ENCODE data around the gene ADD1.

The ADD1 gene, protein sequence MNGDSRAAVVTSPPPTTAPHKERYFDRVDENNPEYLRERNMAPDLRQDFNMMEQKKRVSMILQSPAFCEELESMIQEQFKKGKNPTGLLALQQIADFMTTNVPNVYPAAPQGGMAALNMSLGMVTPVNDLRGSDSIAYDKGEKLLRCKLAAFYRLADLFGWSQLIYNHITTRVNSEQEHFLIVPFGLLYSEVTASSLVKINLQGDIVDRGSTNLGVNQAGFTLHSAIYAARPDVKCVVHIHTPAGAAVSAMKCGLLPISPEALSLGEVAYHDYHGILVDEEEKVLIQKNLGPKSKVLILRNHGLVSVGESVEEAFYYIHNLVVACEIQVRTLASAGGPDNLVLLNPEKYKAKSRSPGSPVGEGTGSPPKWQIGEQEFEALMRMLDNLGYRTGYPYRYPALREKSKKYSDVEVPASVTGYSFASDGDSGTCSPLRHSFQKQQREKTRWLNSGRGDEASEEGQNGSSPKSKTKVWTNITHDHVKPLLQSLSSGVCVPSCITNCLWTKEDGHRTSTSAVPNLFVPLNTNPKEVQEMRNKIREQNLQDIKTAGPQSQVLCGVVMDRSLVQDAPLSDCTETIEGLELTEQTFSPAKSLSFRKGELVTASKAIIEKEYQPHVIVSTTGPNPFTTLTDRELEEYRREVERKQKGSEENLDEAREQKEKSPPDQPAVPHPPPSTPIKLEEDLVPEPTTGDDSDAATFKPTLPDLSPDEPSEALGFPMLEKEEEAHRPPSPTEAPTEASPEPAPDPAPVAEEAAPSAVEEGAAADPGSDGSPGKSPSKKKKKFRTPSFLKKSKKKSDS

GRCh38 chr4:2843263-2843940 is at the start of gene ADD1:
Gene ADD1, plus strand, starts transcription at chr4:2843844. Its CDS starts 32,072 bp downstream, at chr4:2875916.
- peak; percentile 99 for DNase-seq

DNA sequence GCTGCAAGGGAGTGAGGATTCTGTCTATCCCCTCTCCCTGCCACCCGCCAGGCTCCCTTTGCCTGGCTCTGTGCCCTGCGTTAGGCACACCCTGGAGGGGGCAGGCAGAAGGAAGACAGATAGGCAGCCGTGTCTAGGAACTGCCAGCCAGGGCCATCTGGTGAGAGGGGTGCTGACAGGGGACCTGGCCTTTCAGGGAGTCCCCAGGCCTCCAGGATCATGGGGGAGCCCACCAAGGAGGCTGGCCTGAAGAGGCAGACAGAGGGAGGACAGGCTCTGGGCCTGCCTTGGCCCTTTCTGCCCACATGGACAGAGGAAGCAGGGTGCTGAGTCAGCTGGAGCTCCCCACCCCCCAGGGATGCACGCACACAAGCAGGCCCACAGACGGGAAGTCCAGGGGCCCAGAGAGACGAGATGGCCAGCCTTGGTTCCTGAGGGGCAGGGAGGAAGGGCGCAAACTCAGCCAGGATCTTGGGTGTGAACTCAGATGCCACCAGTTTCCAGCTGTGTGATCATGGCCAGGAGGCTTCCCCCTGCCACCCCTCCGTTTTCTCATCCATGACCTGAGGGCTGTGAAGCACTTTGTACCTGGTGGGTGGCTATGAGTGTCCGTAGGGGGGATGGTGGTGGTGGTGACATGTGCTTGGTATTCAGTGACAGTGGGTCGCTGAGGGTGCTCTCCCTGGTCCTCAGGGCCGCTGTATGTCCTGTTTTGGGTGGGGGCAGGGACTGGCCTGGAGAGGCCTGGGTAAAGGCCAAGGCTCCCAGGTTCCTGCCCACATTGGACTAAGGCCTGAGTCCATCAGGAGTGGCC is 49.0 kb upstream of the ADD1 start:
- peak; percentile 32 for DNase-seq

- DNase-seq: peak; percentile 24
Measured at GRCh38 chr4:2795300-2795892, 48.2 kb upstream of the ADD1 start.

DNA sequence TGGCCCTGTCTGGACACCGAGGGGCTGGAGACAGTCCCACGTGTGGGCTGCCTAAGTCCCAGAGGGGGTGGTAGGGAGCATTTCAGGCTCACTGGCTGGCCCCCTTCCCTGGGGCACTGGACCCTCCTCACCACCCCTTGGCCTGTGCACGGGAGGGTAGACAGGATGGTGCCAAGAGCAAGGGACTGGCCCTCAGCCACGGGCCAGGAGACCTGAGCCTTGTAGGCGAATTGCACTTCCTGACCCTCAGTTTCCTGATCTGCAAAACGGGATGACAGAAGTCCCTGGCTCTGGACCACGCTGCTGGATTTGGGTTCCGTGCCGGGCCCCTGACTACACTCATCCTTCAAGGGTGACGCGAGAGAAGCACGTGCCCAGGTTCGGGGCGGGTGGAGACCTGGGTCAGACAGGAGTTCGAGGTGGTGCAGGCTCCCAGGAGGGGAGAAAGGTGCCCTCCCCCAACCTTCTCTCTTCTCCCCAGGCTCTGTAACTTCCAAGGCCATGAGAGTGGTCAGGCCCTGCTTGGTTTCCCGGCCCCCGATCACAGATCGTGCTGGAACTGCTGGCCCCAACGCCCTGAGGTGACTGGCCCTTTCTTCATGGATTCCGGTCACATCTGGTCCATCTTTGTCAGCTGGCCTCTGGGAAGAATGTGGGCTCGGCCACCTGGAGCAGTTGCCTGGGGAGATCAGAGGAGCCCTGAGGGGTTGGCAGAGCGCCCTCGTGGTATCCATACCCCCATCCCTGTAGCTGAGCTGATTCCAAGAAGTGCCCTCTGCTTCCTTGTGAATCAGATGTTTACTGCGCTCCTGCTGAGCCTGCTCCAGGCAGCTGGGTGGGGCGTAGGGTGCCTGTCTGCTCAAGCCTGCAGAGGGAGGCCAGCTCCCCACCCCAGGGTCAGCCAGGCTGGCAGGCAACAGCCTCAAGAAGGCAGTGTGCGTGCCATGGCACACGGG is 47.5 kb upstream of the ADD1 start:
- DNase-seq: peak; percentile 30

DNA sequence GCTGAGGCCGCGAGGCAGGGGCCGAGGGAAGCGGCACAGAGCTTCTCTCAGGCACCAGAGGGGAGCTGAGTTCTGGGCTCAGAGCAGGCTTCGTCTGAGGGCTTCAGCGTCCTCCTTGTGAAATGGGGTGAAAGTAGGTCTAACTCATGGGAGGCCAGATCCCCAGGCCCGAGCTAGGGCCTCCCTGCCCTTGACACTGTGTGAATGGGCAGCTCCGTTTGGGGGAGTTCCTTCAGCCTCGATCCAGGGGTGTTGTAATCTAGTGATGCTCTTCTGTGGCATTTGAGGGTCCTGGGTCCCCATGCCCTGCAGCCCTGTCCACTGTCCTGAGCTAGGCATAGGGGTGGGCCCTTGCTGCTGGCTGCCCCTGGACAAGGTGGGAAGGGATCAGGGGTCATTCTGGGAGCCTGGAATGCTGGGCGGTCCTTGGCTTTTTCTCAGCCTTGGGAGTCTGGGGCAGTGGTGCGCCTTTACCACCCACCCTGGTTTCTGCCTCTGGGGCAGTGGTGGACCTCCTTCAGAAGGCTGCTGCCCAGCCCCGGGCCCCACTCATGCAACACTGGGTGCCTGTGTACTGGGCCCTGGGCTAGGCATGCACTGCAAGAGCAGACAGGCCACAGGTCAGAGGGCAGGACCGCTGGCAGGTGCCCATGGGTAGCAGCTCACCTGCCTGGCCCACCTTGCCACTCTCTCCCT is 46.6 kb upstream of the ADD1 start:
- no peak for DNase-seq

GRCh38 chr4:2797545-2798305 is 45.9 kb upstream of the ADD1 start:
- no peak for DNase-seq

- peak; percentile 44 for DNase-seq
Measured at GRCh38 chr4:2798399-2799223, 45.0 kb upstream of the ADD1 start.

GRCh38 chr4:2799224-2799911 is 44.3 kb upstream of the ADD1 start:
- DNase-seq: no peak

DNA sequence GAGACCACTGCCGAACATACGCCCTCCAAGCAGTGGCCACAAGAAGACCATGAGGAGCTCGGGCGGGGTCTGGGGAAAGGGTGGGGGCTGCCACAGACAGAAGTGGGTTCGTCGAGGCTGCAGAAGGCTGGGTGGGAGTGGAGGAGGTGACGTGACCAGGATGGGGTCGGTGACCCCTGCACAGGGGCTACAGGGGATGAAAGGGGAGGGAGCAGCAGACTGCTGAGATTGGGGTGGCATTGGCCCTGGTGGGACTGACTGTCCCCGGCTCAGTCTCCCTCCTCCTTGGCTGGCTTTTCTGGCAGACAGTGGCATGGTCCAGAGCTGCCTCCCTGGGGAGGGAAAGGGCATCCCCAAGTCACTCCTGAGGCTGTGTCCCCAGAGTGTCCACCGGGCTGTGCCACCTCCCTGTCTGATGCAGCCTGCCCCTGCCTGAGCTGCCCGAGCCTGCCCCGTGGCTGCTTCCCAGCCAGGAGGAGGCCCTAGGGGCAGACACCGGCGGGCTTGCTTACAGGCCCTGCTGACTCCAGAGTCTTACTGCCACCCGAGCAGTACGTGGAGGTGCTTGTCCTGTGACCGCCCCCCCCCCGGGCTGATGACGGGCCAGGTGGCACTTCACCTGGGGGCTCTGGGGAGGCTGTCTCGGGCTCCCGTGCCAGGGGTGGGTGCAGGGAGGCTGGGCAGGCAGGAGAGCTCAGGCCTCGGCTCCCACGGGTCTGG is 43.5 kb upstream of the ADD1 start:
- DNase-seq: peak; percentile 29

DNA sequence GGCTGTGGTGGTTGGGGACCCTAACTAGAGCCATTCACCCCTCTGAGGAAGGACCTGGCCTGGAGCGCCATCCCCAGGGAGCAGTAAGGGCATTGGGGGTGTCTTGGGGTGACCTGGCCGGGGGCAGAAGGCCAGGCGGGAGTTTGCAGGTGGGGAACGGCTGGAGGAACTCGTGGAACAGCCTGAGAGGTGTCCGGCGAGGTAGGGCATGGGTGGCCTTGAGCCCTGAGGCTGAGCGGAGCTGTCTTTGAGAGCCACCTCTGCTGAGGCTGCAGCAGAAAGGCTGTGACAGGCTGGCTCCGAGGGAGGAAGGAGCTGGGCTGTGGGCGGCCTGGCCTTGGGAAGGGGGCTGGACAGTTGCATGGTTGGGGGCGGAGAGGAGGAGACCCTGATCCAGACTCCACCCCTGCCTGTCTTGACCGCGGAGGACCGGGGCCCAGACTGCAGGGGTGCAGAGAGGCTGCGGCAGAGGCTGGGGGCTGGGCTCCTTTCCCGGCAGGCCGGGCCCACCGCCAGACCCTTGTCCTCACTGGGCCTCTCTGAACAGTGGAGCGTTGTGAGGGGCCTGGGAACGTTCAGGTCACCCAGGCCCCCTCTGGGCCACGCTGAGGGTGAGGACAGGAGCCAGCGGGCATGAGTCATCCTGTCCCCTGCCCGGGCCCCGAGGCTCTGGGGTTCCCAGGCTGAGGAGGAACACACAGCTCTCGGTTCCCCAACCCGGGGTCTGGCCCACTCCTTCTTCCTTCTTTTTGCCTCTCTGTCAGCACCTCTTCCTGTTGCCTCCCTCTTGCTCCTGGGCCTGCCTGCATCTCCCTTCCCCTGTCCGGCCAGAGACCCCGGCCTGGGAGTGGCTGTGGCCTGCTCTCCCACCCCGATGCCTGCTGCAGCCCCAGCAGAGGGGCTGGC is 42.7 kb upstream of the ADD1 start:
- peak; percentile 32 for DNase-seq

- DNase-seq: peak; percentile 6
Measured at GRCh38 chr4:2802618-2803531, 40.8 kb upstream of the ADD1 start.

DNA sequence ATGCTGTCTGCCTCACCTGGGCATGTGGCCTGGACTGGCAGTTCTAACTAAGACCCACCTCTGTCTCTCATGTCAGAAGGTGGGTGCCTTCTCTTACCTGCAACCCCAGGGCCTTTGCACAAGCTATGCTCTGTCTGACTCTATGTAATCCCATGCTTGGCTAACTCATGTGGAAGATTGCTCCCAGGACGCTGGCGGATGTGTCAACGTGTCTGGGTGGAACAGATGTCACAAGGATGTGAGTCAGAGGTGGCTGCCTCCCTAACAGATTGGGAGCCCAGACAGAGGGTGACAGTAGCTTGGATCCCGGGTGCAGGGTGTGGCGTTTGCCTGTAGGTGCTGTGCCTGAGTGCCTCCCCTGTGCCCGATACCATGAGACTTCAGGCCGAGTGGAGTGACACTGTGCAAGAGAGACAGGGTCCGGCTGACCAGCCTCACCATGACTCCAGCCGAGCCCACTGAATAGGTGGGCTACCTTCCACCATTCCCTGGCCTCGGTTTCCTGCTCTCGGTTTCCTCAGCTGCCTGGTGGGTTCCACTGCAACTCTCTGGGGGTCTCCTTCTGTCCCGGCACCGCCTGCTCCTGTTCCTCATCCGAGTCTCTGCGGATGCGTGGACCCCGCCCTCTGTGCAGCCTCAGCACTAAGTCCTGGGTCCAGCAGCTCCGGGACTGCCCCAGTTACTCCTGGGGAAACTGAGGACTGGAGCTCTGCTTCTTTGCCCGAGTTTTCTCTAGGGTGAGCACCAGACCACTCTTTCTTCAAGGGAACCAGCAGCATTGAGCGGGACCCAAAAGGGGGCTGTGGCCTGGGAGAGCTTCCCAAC is 39.8 kb upstream of the ADD1 start:
- DNase-seq: no peak

DNA sequence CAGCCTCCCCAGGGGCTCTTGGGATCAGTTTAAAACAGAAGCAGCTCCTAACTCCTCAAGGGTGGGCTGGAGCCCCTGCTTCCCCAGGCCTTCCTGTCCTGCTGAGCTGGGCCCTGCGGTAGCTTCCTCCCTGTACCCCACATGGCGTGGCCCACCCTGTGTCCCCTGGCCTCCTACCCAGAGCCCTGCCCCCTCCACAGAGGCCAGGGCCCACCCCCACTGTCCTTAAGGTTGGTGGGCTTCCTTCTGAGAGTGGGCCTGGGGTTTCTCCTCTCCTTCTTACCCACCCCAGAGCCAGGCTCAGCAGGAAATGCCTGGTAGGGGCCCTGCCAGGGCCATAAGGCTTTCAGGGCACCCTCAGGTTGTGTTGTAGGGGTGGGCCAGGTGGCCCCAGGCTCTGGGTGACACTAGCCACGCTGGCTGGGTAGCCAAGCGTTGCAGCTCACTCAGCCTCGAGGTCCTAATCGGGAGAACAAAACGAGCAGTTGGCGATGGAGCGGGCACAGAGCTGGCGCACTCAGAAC is 39.1 kb upstream of the ADD1 start:
- DNase-seq: no peak

DNA sequence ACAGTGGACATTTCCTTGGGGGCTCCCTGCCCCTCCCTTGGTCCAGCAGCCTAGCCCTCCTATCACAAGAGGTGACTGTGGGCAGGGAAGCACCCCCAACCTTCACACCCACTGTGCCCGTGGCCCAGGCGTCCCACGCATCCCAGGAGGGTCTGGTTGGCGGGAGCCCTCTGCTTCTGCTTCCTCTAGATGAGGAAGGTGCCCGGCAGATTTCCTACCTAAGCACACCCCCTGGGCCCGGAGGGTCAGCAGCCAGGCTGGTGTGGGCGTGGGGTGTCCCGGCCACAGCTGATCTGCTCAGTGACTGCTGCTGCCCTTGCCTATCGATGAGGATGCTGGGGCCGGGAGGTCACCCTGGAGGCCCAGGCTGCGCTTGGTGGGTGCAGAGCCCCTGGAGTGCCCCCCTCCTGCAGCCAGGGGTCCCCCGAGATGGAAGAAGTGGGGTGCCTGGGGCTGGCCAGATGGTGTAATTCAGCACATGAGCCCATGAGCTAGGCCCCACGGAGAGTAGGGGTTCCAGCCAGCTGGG is 38.6 kb upstream of the ADD1 start:
- DNase-seq: no peak
